ENCODE results near the gene PTPRN2.

DNA sequence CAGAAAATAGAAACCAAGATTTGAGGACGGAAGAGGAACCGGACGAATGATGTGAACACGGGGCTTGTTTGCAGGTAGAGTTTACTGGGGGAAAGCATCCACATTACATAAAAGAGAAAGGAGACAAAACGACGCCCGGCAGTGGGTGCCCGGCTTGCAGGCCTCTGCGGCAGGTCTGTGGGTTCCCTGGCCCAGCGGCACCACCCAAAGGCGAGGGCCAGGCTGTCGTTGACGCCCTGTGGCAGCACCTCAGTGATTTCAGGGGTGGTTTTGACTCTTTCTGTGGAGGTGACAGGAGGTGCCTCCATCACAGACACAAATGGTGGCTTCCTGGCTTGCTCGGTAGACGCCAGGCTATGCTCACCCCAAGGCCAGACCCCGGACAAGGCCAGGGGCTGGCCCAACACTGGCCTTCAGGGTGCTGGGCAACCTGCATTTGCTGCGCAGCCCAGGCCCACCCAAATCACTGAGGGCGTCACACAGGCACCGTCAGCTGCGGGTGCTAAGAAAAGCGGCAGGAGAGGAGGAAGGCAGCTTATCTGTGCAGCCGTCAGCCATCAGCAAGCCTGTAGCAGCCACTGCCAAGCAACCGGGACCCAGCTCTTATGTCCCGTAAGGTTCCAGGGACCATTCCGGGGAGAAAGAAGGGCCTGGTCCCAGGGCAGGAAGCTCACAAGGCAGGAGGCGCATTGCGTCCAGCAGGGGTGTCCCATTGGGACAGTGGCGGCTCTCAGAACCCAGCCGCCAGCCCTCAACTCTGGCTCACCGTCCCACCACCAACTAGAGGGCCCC, 230.3 kb downstream of the PTPRN2 start:
- TF ChIP-seq, protein P1, sequence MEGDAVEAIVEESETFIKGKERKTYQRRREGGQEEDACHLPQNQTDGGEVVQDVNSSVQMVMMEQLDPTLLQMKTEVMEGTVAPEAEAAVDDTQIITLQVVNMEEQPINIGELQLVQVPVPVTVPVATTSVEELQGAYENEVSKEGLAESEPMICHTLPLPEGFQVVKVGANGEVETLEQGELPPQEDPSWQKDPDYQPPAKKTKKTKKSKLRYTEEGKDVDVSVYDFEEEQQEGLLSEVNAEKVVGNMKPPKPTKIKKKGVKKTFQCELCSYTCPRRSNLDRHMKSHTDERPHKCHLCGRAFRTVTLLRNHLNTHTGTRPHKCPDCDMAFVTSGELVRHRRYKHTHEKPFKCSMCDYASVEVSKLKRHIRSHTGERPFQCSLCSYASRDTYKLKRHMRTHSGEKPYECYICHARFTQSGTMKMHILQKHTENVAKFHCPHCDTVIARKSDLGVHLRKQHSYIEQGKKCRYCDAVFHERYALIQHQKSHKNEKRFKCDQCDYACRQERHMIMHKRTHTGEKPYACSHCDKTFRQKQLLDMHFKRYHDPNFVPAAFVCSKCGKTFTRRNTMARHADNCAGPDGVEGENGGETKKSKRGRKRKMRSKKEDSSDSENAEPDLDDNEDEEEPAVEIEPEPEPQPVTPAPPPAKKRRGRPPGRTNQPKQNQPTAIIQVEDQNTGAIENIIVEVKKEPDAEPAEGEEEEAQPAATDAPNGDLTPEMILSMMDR (IDR thresholded peaks at IDR 0.05), result no peak
- no peak for TF ChIP-seq POLR2A (IDR thresholded peaks at IDR 0.05)
